ENCODE results near the gene DNAJC16. TPM values are rescaled to one million over a fixed set of nuclear protein-coding genes. Genes with fewer than 3 reads are reported as not detected.

DNAJC16 gene
- total and polyA plus RNA-seq, 4 donors, result 16.2 to 27.7 (median 17.4) TPM

- Histone ChIP-seq H3K36me3 (ENCODE audit: control insufficient read depth, insufficient read depth, low read length) (peaks cover 9% of the 10 kb centered on the region), H3K27me3 (ENCODE audit: control insufficient read depth, insufficient read depth, low read length) (no peaks in the 10 kb centered on the region), H3K27ac (ENCODE audit: low read depth, low read length) (no peak overlapping the region), H3K4me3 (ENCODE audit: low read depth, low read length) (no peak overlapping the region), H3K4me1 (ENCODE audit: control insufficient read depth, insufficient read depth, low read length) (peaks cover 10% of the 10 kb centered on the region), H3K9me3 (ENCODE audit: control insufficient read depth, insufficient read depth, low read length) (no peaks in the 10 kb centered on the region)
- 33% methylated on average over 6 of the region's 6 CpGs for WGBS (ENCODE audit: insufficient coverage)
- peak in 1 of 6 donors; percentile 66 for DNase-seq (ENCODE audit: low read depth in 4 of 6, low spot score in 6 of 6)
Measured at GRCh38 chr1:15574741-15575140, 48.1 kb downstream of the DNAJC16 start.

GRCh38 chr1:15575549-15576150, 49.0 kb downstream of the DNAJC16 start:
- Histone ChIP-seq H3K4me1 (ENCODE audit: control insufficient read depth, insufficient read depth, low read length) (peaks cover 10% of the 10 kb centered on the region), H3K4me3 (ENCODE audit: low read depth, low read length) (no peak overlapping the region), H3K27ac (ENCODE audit: low read depth, low read length) (no peak overlapping the region), H3K27me3 (ENCODE audit: control insufficient read depth, insufficient read depth, low read length) (no peaks in the 10 kb centered on the region), H3K9me3 (ENCODE audit: control insufficient read depth, insufficient read depth, low read length) (no peaks in the 10 kb centered on the region), H3K36me3 (ENCODE audit: control insufficient read depth, insufficient read depth, low read length) (peaks cover 8% of the 10 kb centered on the region)
- no CpG with 5 or more reads among the region's 7 CpGs for WGBS (ENCODE audit: insufficient coverage)
- DNase-seq (ENCODE audit: low read depth in 4 of 6, low spot score in 6 of 6), result no peak

GRCh38 chr1:15577691-15578090, 51.0 kb downstream of the DNAJC16 start:
- Histone ChIP-seq H3K27ac (ENCODE audit: low read depth, low read length) (no peak overlapping the region), H3K9me3 (ENCODE audit: control insufficient read depth, insufficient read depth, low read length) (no peaks in the 10 kb centered on the region), H3K36me3 (ENCODE audit: control insufficient read depth, insufficient read depth, low read length) (peaks cover 4% of the 10 kb centered on the region), H3K4me1 (ENCODE audit: control insufficient read depth, insufficient read depth, low read length) (peaks cover 10% of the 10 kb centered on the region), H3K27me3 (ENCODE audit: control insufficient read depth, insufficient read depth, low read length) (no peaks in the 10 kb centered on the region), H3K4me3 (ENCODE audit: low read depth, low read length) (no peak overlapping the region)
- DNase-seq (ENCODE audit: low read depth in 4 of 6, low spot score in 6 of 6), result no peak
- 91% methylated on average over 4 of the region's 4 CpGs for WGBS (ENCODE audit: insufficient coverage)

GRCh38 chr1:15578921-15579682, 52.5 kb downstream of the DNAJC16 start:
- H3K36me3 ChIP-seq (ENCODE audit: control insufficient read depth, insufficient read depth, low read length), result peaks cover 4% of the 10 kb centered on the region
- H3K4me1 ChIP-seq (ENCODE audit: control insufficient read depth, insufficient read depth, low read length), result peaks cover 10% of the 10 kb centered on the region
- DNase-seq (ENCODE audit: low read depth in 4 of 6, low spot score in 6 of 6), result no peak
- peak overlapping the region; percentile 22 for H3K27ac ChIP-seq (ENCODE audit: low read depth, low read length)
- no peaks in the 10 kb centered on the region for H3K9me3 ChIP-seq (ENCODE audit: control insufficient read depth, insufficient read depth, low read length)
- H3K4me3 ChIP-seq (ENCODE audit: low read depth, low read length), result no peak overlapping the region
- peaks cover 4% of the 10 kb centered on the region for H3K27me3 ChIP-seq (ENCODE audit: control insufficient read depth, insufficient read depth, low read length)
- 84% methylated on average over 15 of the region's 16 CpGs for WGBS (ENCODE audit: insufficient coverage)

- no peaks in the 10 kb centered on the region for H3K9me3 ChIP-seq (ENCODE audit: control insufficient read depth, insufficient read depth, low read length)
- peaks cover 4% of the 10 kb centered on the region for H3K36me3 ChIP-seq (ENCODE audit: control insufficient read depth, insufficient read depth, low read length)
- no peak overlapping the region for H3K4me3 ChIP-seq (ENCODE audit: low read depth, low read length)
- no peak for DNase-seq (ENCODE audit: low read depth in 4 of 6, low spot score in 6 of 6)
- peaks cover 9% of the 10 kb centered on the region for H3K27me3 ChIP-seq (ENCODE audit: control insufficient read depth, insufficient read depth, low read length)
- peaks cover 15% of the 10 kb centered on the region for H3K4me1 ChIP-seq (ENCODE audit: control insufficient read depth, insufficient read depth, low read length)
- peak overlapping the region; percentile 22 for H3K27ac ChIP-seq (ENCODE audit: low read depth, low read length)
Measured at GRCh38 chr1:15579683-15580047, 53.0 kb downstream of the DNAJC16 start.

GRCh38 chr1:15583016-15583706, 56.5 kb downstream of the DNAJC16 start:
- no peaks in the 10 kb centered on the region for H3K9me3 ChIP-seq (ENCODE audit: control insufficient read depth, insufficient read depth, low read length)
- H3K4me1 ChIP-seq (ENCODE audit: control insufficient read depth, insufficient read depth, low read length), result peaks cover 19% of the 10 kb centered on the region
- DNase-seq (ENCODE audit: low read depth in 4 of 6, low spot score in 6 of 6), result no peak
- H3K27ac ChIP-seq (ENCODE audit: low read depth, low read length), result no peak overlapping the region
- peaks cover 4% of the 10 kb centered on the region for H3K36me3 ChIP-seq (ENCODE audit: control insufficient read depth, insufficient read depth, low read length)
- peaks cover 9% of the 10 kb centered on the region for H3K27me3 ChIP-seq (ENCODE audit: control insufficient read depth, insufficient read depth, low read length)
- H3K4me3 ChIP-seq (ENCODE audit: low read depth, low read length), result no peak overlapping the region
- WGBS (ENCODE audit: insufficient coverage), result 94% methylated on average over 12 of the region's 18 CpGs

- H3K27ac ChIP-seq (ENCODE audit: low read depth, low read length), result no peak within 1 kb of the TSS
Measured at GRCh38 chr1:15584489-15585363, 58.1 kb downstream of the DNAJC16 start, which contains the start of gene AGMAT. AGMAT (minus strand) TSS chr1:15585051; CDS start chr1:15584967, 84 bp downstream.

GRCh38 chr1:15592285-15592684, 65.6 kb downstream of the DNAJC16 start:
- H3K36me3 ChIP-seq (ENCODE audit: control insufficient read depth, insufficient read depth, low read length), result no peaks in the 10 kb centered on the region
- H3K9me3 ChIP-seq (ENCODE audit: control insufficient read depth, insufficient read depth, low read length), result no peaks in the 10 kb centered on the region
- no peak overlapping the region for H3K27ac ChIP-seq (ENCODE audit: low read depth, low read length)
- H3K27me3 ChIP-seq (ENCODE audit: control insufficient read depth, insufficient read depth, low read length), result peaks cover 2% of the 10 kb centered on the region
- no peak overlapping the region for H3K4me3 ChIP-seq (ENCODE audit: low read depth, low read length)
- peak in 1 of 6 donors; percentile 52 for DNase-seq (ENCODE audit: low read depth in 4 of 6, low spot score in 6 of 6)
- H3K4me1 ChIP-seq (ENCODE audit: control insufficient read depth, insufficient read depth, low read length), result no peaks in the 10 kb centered on the region
- WGBS (ENCODE audit: insufficient coverage), result 0% methylated on average over 1 of the region's 5 CpGs

More at GRCh38 chr1:15584489-15585363, 58.1 kb downstream of the DNAJC16 start, which contains the start of gene AGMAT:
- peaks cover 9% of the 10 kb centered on the region for H3K27me3 ChIP-seq (ENCODE audit: control insufficient read depth, insufficient read depth, low read length)
- H3K36me3 ChIP-seq (ENCODE audit: control insufficient read depth, insufficient read depth, low read length), result no peaks in the 10 kb centered on the region
- H3K4me3 ChIP-seq (ENCODE audit: low read depth, low read length), result peak within 1 kb of the TSS; percentile 40
- under 1% methylated on average over 66 of the region's 68 CpGs for WGBS (ENCODE audit: insufficient coverage)
- H3K4me1 ChIP-seq (ENCODE audit: control insufficient read depth, insufficient read depth, low read length), result peaks cover 9% of the 10 kb centered on the region
- H3K9me3 ChIP-seq (ENCODE audit: control insufficient read depth, insufficient read depth, low read length), result no peaks in the 10 kb centered on the region
- peak in 2 of 6 donors; percentile 22 to 26 for DNase-seq (ENCODE audit: low read depth in 4 of 6, low spot score in 6 of 6)

Data from spinal cord (tissue), 10 donors.